Trophoblast cell (in vitro differentiated cells and primary cell): ENCODE measurements around the gene MSL3B.

Experiments
- DNase-seq, 2 donors: peaks; one replicate each; pipeline ENCODE4 v3.0.0-alpha.2; 2016
- H2AFZ ChIP-seq: 2 replicates; pipeline ENCODE4 v1.6.1; 2013; ENCODE audit warnings: low read length, moderate library complexity, mild to moderate bottlenecking; ENCODE audit not compliant: insufficient read depth, poor library complexity
- H2AK5ac ChIP-seq: 2 replicates; pipeline ENCODE4 v1.6.1; 2013; ENCODE audit warnings: mild to moderate bottlenecking, low read length
- H2BK120ac ChIP-seq: 2 replicates; pipeline ENCODE4 v1.6.1; 2013; ENCODE audit warnings: low read length, mild to moderate bottlenecking, moderate library complexity; ENCODE audit not compliant: insufficient read depth, poor library complexity
- H2BK12ac ChIP-seq: 2 replicates; pipeline ENCODE4 v1.6.1; 2013; ENCODE audit warnings: mild to moderate bottlenecking, low read length, moderate library complexity
- H2BK5ac ChIP-seq: 2 replicates; pipeline ENCODE4 v1.6.1; 2013; ENCODE audit warnings: low read length, low read depth, moderate library complexity, mild to moderate bottlenecking; ENCODE audit not compliant: poor library complexity
- H3K14ac ChIP-seq: 2 replicates; pipeline ENCODE4 v1.6.1; 2013; ENCODE audit warnings: mild to moderate bottlenecking, low read length
- H3K18ac ChIP-seq: 2 replicates; pipeline ENCODE4 v1.6.1; 2013; ENCODE audit warnings: mild to moderate bottlenecking, low read length
- H3K23ac ChIP-seq: 2 replicates; pipeline ENCODE4 v1.6.1; 2013; ENCODE audit warnings: low read length
- H3K27ac ChIP-seq: 2 replicates; pipeline ENCODE4 v1.5.1; 2013; ENCODE audit warnings: low read depth, mild to moderate bottlenecking, inconsistent platforms, low read length, moderate library complexity
- H3K27me3 ChIP-seq: 2 replicates; pipeline ENCODE4 v1.6.1; 2013; ENCODE audit warnings: inconsistent platforms, mild to moderate bottlenecking, low read length, moderate library complexity; ENCODE audit not compliant: insufficient read depth
- H3K36me3 ChIP-seq, 2 experiments: 1 replicate in 1 of 2; 2 replicates in 1 of 2; pipeline ENCODE4 v1.6.1; 2013; ENCODE audit warnings: low read length in 2 of 2, mild to moderate bottlenecking in 2 of 2, moderate library complexity in 1 of 2; ENCODE audit not compliant: insufficient read depth in 2 of 2, control insufficient read depth in 1 of 2
- H3K4ac ChIP-seq: 2 replicates; pipeline ENCODE4 v1.6.1; 2013; ENCODE audit warnings: low read depth, mild to moderate bottlenecking, low read length, moderate library complexity
- H3K4me1 ChIP-seq, 2 experiments: 1 replicate in 1 of 2; 2 replicates in 1 of 2; pipeline ENCODE4 v1.6.1; 2013; ENCODE audit warnings: low read length in 2 of 2, mild to moderate bottlenecking in 2 of 2, moderate library complexity in 1 of 2; ENCODE audit not compliant: insufficient read depth in 2 of 2, control insufficient read depth in 1 of 2
- H3K4me2 ChIP-seq: 2 replicates; pipeline ENCODE4 v1.6.1; 2013; ENCODE audit warnings: inconsistent platforms, mild to moderate bottlenecking, low read length, moderate library complexity
- H3K4me3 ChIP-seq: 2 replicates; pipeline ENCODE4 v1.5.1; 2013; ENCODE audit warnings: mild to moderate bottlenecking, low read depth, low read length, inconsistent platforms
- H3K79me1 ChIP-seq: one replicate; pipeline ENCODE4 v1.6.1; 2013; ENCODE audit warnings: low read length
- H3K79me2 ChIP-seq: 2 replicates; pipeline ENCODE4 v1.6.1; 2013; ENCODE audit warnings: low read length, mild to moderate bottlenecking; ENCODE audit not compliant: control insufficient read depth, insufficient read depth, poor library complexity
- H3K9ac ChIP-seq: 2 replicates; pipeline ENCODE4 v1.6.1; 2013; ENCODE audit warnings: mild to moderate bottlenecking, low read length
- H3K9me3 ChIP-seq: 2 replicates; pipeline ENCODE4 v1.6.1; 2013; ENCODE audit warnings: low read depth, mild to moderate bottlenecking, control low read depth, inconsistent platforms, low read length; ENCODE audit not compliant: insufficient read depth
- H4K12ac ChIP-seq: 2 replicates; pipeline ENCODE4 v1.6.1; 2013; ENCODE audit warnings: low read depth, mild to moderate bottlenecking, low read length, moderate library complexity
- H4K8ac ChIP-seq: 2 replicates; pipeline ENCODE4 v1.6.1; 2013; ENCODE audit warnings: low read depth, mild to moderate bottlenecking, low read length, moderate library complexity
- H4K91ac ChIP-seq: one replicate; pipeline ENCODE4 v1.6.1; 2013; ENCODE audit warnings: low read depth, mild to moderate bottlenecking, low read length, moderate library complexity
- WGBS: extraction: QIAGEN DNeasy Blood & Tissue Kit; methylation state at CpG from one replicate; pipeline ENCODE4 v1.1.7; 2013; ENCODE audit warnings: missing lambda C conversion rate; ENCODE audit not compliant: insufficient read length, insufficient coverage; ENCODE audit errors: extremely low coverage; 5-methylcytosine and 5-hydroxymethylcytosine counted together

MSL3B gene

DNA sequence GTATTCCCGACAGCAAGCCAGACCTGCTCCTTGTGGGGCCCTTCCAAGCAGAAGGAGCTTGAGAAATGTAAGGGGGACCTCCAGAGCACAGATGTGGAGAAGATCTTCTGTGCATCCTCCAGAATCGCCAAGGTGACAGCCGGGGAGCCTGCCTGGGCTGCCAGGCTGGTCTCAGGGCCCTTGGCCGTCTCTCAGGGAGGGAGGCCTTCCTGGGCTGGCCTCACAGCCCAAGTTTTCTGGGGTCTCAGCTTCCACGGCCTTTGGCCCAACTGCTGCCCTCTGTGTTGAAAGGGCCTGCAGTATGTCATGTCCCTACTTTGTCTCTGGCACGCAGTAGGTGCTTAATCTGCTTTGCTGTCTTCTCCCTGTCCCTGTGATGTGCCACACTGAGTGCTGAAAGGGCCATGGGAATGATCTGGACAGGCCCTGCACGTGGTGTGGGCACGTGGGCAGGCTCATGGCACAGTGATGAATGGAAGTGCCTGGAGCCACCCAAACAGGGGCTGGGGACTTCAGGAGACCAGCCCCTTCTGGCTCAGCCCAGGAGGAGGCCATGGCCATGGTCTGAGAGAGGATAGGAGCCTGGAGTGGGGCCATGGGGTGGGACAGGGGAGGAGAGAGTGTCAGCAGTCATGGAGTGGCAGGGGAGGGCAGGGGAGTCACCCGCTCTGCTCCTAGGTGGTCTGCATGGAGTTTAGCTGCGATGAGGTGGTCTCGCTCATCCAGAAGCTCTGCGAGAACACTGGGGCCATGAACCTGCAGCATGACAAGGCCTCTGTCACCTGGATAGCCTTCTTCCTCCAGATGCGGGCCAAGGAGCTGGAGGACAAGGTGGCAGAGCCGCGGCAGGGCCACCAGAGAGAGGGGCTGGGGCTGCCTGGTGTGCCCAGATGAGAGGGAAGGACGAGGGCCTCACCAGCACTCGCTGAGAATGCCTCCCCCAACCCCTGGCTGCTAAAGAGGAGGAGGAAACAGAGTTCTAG lies 49.3 kb downstream of the MSL3B start:
- no peak overlapping the region for H3K18ac ChIP-seq
- no peak overlapping the region for H2BK120ac ChIP-seq
- H4K12ac ChIP-seq: no peak overlapping the region
- H3K14ac ChIP-seq: no peak overlapping the region
- WGBS: no CpG with 5 or more reads among the region's 17 CpGs
- H3K79me2 ChIP-seq: no peaks in the 10 kb centered on the region
- H4K8ac ChIP-seq: no peak overlapping the region
- H3K36me3 ChIP-seq: no peaks in the 10 kb centered on the region
- H3K9ac ChIP-seq: no peak overlapping the region
- H3K79me1 ChIP-seq: no peaks in the 10 kb centered on the region
- H3K4me3 ChIP-seq: no peak overlapping the region
- H3K4me2 ChIP-seq: no peak overlapping the region
- no peak overlapping the region for H2BK5ac ChIP-seq
- H3K9me3 ChIP-seq: peaks cover 5% of the 10 kb centered on the region
- H2BK12ac ChIP-seq: no peak overlapping the region
- no peak overlapping the region for H2AK5ac ChIP-seq
- no peak overlapping the region for H4K91ac ChIP-seq
- no peak for DNase-seq
- no peak overlapping the region for H3K23ac ChIP-seq
- no peak overlapping the region for H3K27ac ChIP-seq
- H2AFZ ChIP-seq: no peak overlapping the region
- no peaks in the 10 kb centered on the region for H3K4me1 ChIP-seq
- H3K4ac ChIP-seq: no peak overlapping the region
- H3K27me3 ChIP-seq: no peaks in the 10 kb centered on the region

GRCh38 chr2:233817995-233818638 lies 50.1 kb downstream of the MSL3B start:
- H2AFZ ChIP-seq: no peak overlapping the region
- no peak overlapping the region for H4K12ac ChIP-seq
- no peak overlapping the region for H3K9ac ChIP-seq
- H4K91ac ChIP-seq: no peak overlapping the region
- H3K4me1 ChIP-seq: no peaks in the 10 kb centered on the region
- no peak overlapping the region for H3K23ac ChIP-seq
- no peaks in the 10 kb centered on the region for H3K79me2 ChIP-seq
- H2BK120ac ChIP-seq: no peak overlapping the region
- no peak overlapping the region for H2BK5ac ChIP-seq
- WGBS: no CpG with 5 or more reads among the region's 11 CpGs
- H3K9me3 ChIP-seq: peaks cover 5% of the 10 kb centered on the region
- DNase-seq: no peak
- H2AK5ac ChIP-seq: no peak overlapping the region
- H3K4me2 ChIP-seq: no peak overlapping the region
- H3K36me3 ChIP-seq: no peaks in the 10 kb centered on the region
- no peak overlapping the region for H2BK12ac ChIP-seq
- H3K4ac ChIP-seq: no peak overlapping the region
- no peaks in the 10 kb centered on the region for H3K79me1 ChIP-seq
- no peak overlapping the region for H3K14ac ChIP-seq
- H3K27me3 ChIP-seq: no peaks in the 10 kb centered on the region
- no peak overlapping the region for H4K8ac ChIP-seq
- H3K27ac ChIP-seq: no peak overlapping the region
- H3K18ac ChIP-seq: no peak overlapping the region
- no peak overlapping the region for H3K4me3 ChIP-seq

- Histone ChIP-seq H3K4me1 (no peaks in the 10 kb centered on the region), H3K27me3 (no peaks in the 10 kb centered on the region), H4K91ac (no peak overlapping the region), H2BK120ac (no peak overlapping the region), H2BK5ac (no peak overlapping the region), H3K27ac (no peak overlapping the region), H3K23ac (no peak overlapping the region), H2BK12ac (no peak overlapping the region), H3K79me2 (no peaks in the 10 kb centered on the region), H3K4me3 (no peak overlapping the region), H3K18ac (no peak overlapping the region), H3K79me1 (no peaks in the 10 kb centered on the region), H3K9me3 (peaks cover 5% of the 10 kb centered on the region), H2AK5ac (no peak overlapping the region), H3K4ac (no peak overlapping the region), H3K36me3 (no peaks in the 10 kb centered on the region), H4K8ac (no peak overlapping the region), H3K14ac (no peak overlapping the region), H3K9ac (no peak overlapping the region), H4K12ac (no peak overlapping the region), H3K4me2 (no peak overlapping the region), H2AFZ (no peak overlapping the region)
- DNase-seq: no peak
- no CpG with 5 or more reads among the region's 3 CpGs for WGBS
These were observed 50.8 kb downstream of the MSL3B start for GRCh38 chr2:233817361-233817911.

DNA sequence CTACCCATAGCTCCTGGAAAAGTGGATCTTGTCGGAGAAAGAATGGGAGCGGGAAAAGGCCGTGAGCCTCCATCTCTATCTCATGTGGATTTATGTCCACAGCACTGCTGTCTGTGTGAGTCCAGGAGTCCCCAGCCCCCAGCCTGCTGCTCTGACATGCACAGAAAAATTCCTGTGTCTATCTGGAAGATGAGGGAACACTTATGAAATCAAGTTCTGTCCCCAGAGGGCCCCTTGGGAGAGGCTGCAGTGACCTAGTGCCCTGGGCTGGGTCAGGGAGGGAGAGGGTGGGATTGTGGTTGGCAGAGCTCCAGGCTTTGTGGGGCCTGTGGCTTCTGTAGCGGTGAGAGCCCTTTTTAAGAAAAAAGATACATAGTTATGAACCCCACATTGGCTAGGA lies 51.4 kb downstream of the MSL3B start:
- Histone ChIP-seq H4K12ac (no peak overlapping the region), H4K8ac (no peak overlapping the region), H2BK120ac (no peak overlapping the region), H3K4ac (no peak overlapping the region), H3K36me3 (no peaks in the 10 kb centered on the region), H2BK5ac (no peak overlapping the region), H3K9ac (no peak overlapping the region), H3K9me3 (peaks cover 6% of the 10 kb centered on the region), H3K79me2 (no peaks in the 10 kb centered on the region), H3K23ac (no peak overlapping the region), H3K79me1 (no peaks in the 10 kb centered on the region), H3K4me2 (no peak overlapping the region), H3K27me3 (no peaks in the 10 kb centered on the region), H2BK12ac (no peak overlapping the region), H3K4me3 (no peak overlapping the region), H3K27ac (no peak overlapping the region), H3K18ac (no peak overlapping the region), H3K4me1 (no peaks in the 10 kb centered on the region), H3K14ac (no peak overlapping the region), H2AK5ac (no peak overlapping the region), H4K91ac (no peak overlapping the region), H2AFZ (no peak overlapping the region)
- no peak for DNase-seq
- WGBS: no CpG with 5 or more reads among the region's 4 CpGs
